HepG2 (cell line): Measurements from ENCODE around the gene KRTAP10-9. TPM values are rescaled to one million over a fixed set of nuclear protein-coding genes. Genes with fewer than 3 reads are reported as not detected.

ENCODE experiments used
- ATAC-seq: fragments of 200-7000 bp; cut with Tn5 transposase; 3 replicates; pipeline ENCODE4 v1.9.1; 2020; ENCODE audit warnings: mild to moderate bottlenecking, moderate library complexity
- BruUV-seq: library from RNA; stranded (reverse); fragments of 400-500 nt; replicated peaks from 2 replicates; lab custom pipeline; 2021; lab: Mats Ljungman, UMichigan
- CTCF ChIA-PET: fragments of 300-600 bp; formaldehyde crosslinking; extraction: SDS; loops from one replicate; lab custom pipeline; 2021; ENCODE audit warnings: low total read pairs, inconsistent platforms, low intra/inter-chr PET ratio; lab: Yijun Ruan, JAX
- POLR2A ChIA-PET: fragments of 350-600 bp; sonication (Branson Sonifier 250); formaldehyde crosslinking; loops from one replicate; lab custom pipeline; 2020; ENCODE audit warnings: antibody characterized with exemption, inconsistent platforms; lab: Yijun Ruan, JAX
- DNase-seq: peaks from one replicate; pipeline ENCODE4 v3.0.0-alpha.2; 2015; ENCODE audit warnings: low spot score
- FAIRE-seq: peaks from 3 replicates; lab custom pipeline; 2011; peaks lifted over from hg19 to GRCh38; lab: Jason Lieb, UNC
- H2AFZ ChIP-seq: one replicate; pipeline ENCODE4 v1.6.1; 2011; ENCODE audit warnings: low read length, inconsistent platforms
- H3K27ac ChIP-seq: fragments of 300-600 bp; 3 replicates; pipeline ENCODE4 v1.8.0; 2011; ENCODE audit warnings: mixed run types, mild to moderate bottlenecking, mixed read lengths, low read length, inconsistent platforms; ENCODE audit not compliant: insufficient read depth; ENCODE audit errors: extremely low read length
- H3K27me3 ChIP-seq, 2 experiments: fragments of 200-600 bp in 1 of 2; 2 replicates in 1 of 2; 3 replicates in 1 of 2; pipeline versions ENCODE4 v1.6.0 to v1.8.0; 2011; ENCODE audit warnings: low read length in 2 of 2, mild to moderate bottlenecking in 2 of 2, moderate library complexity in 2 of 2, inconsistent platforms in 1 of 2; ENCODE audit not compliant: insufficient read depth in 2 of 2, control insufficient read depth in 1 of 2
- H3K36me3 ChIP-seq, 2 experiments: fragments of 200-600 bp in 1 of 2; replicated peaks in 1 of 2; 2 replicates in 1 of 2; 3 replicates in 1 of 2; pipeline versions ENCODE4 v1.5.1 to v1.8.0; 2011; ENCODE audit warnings: low read length in 2 of 2, inconsistent platforms in 1 of 2; ENCODE audit not compliant: insufficient read depth in 2 of 2, control insufficient read depth in 1 of 2
- H3K4me1 ChIP-seq: 2 replicates; pipeline ENCODE4 v1.5.1; 2012; ENCODE audit warnings: low read length, inconsistent platforms; ENCODE audit not compliant: insufficient read depth
- H3K4me2 ChIP-seq: 2 replicates; pipeline ENCODE4 v1.6.0; 2011; ENCODE audit warnings: low read depth, low read length, inconsistent platforms
- H3K4me3 ChIP-seq, 3 experiments: fragments of 200-600 bp in 1 of 3; sonication (generic), shearing (Covaris generic) in 1 of 3; replicated peaks in 1 of 3; 2 replicates each; pipeline ENCODE4 v1.5.1; 2011 to 2016; ENCODE audit warnings: low read length in 3 of 3, inconsistent platforms in 2 of 3, low read depth in 2 of 3, mild to moderate bottlenecking in 2 of 3, control low read depth in 1 of 3, mixed read lengths in 1 of 3; ENCODE audit not compliant: insufficient read depth in 1 of 3
- H3K79me2 ChIP-seq: one replicate; pipeline ENCODE4 v1.6.1; 2011; ENCODE audit warnings: low read length, inconsistent platforms; ENCODE audit not compliant: insufficient read depth
- H3K9ac ChIP-seq: 2 replicates; pipeline ENCODE4 v1.6.0; 2011; ENCODE audit warnings: mild to moderate bottlenecking, low read depth, low read length, inconsistent platforms; ENCODE audit not compliant: insufficient read depth
- H3K9me3 ChIP-seq: 2 replicates; pipeline ENCODE4 v1.5.1; 2012; ENCODE audit warnings: mild to moderate bottlenecking, low read length
- H4K20me1 ChIP-seq: 2 replicates; pipeline ENCODE4 v1.6.0; 2011; ENCODE audit warnings: inconsistent platforms, mild to moderate bottlenecking, low read length, moderate library complexity; ENCODE audit not compliant: insufficient read depth
- ATAD3A ChIP-seq: sonication (generic); formaldehyde crosslinking; IDR thresholded peaks from 2 replicates; pipeline ENCODE4 v1.4.0; 2020; ENCODE audit warnings: missing genetic modification reagents
- GLI4 ChIP-seq: sonication (generic); formaldehyde crosslinking; IDR thresholded peaks from 2 replicates; pipeline ENCODE4 v1.5.1; 2020; ENCODE audit warnings: missing genetic modification reagents, mild to moderate bottlenecking, moderate library complexity, borderline replicate concordance
- NFYC ChIP-seq: IDR thresholded peaks from 2 replicates; pipeline ENCODE4 v1.6.1; 2016; ENCODE audit warnings: missing genetic modification reagents, missing compliant biosample characterization
- SIX4 ChIP-seq: sonication (generic); formaldehyde crosslinking; IDR thresholded peaks from 2 replicates; pipeline ENCODE4 v1.4.0; 2020; ENCODE audit warnings: missing genetic modification reagents
- ZKSCAN1 ChIP-seq: fragments of 150-350 bp; IDR thresholded peaks from 2 replicates; pipeline ENCODE4 v1.6.1; 2014; ENCODE audit warnings: low read length
- ZNF274 ChIP-seq: sonication (generic); formaldehyde crosslinking; IDR thresholded peaks from 2 replicates; pipeline ENCODE4 v1.5.1; 2020; ENCODE audit warnings: mild to moderate bottlenecking, missing genetic modification reagents
- ZNF432 ChIP-seq: sonication (generic); formaldehyde crosslinking; IDR thresholded peaks from 2 replicates; pipeline ENCODE4 v1.5.0; 2020; ENCODE audit warnings: missing genetic modification reagents, mild to moderate bottlenecking, borderline replicate concordance
- ZNF510 ChIP-seq: sonication (generic); formaldehyde crosslinking; IDR thresholded peaks from 2 replicates; pipeline ENCODE4 v1.4.0; 2020; ENCODE audit warnings: low read depth, mild to moderate bottlenecking, missing genetic modification reagents
- ZNF790 ChIP-seq: sonication (generic); formaldehyde crosslinking; IDR thresholded peaks from 2 replicates; pipeline ENCODE4 v1.8.0; 2022; ENCODE audit warnings: missing genetic modification reagents, mild to moderate bottlenecking, borderline replicate concordance
- ZNF841 ChIP-seq: sonication (generic); formaldehyde crosslinking; IDR thresholded peaks from 2 replicates; pipeline ENCODE4 v1.8.1; 2023; ENCODE audit warnings: missing genetic modification reagents, borderline replicate concordance
- WGBS: methylation state at CpG from one replicate; pipeline ENCODE4 v1.1.6; 2017; ENCODE audit warnings: low lambda C conversion rate; 5-methylcytosine and 5-hydroxymethylcytosine counted together
- in situ Hi-C: cut with HindIII; loops from 2 replicates; pipeline ENCODE4 v1.10.0; 2017; ENCODE audit warnings: low pct_unique_long_range_greater_than_20kb; ENCODE audit not compliant: extremely low pct_ligation_motif_present
- intact Hi-C: fragments of 100-400 bp; cut with micrococcal nuclease; formaldehyde crosslinking; loops from one replicate; pipeline ENCODE4 v1.10.0; 2022; ENCODE audit not compliant: unreplicated experiment
- polyA plus RNA-seq, 8 experiments: library from polyadenylated mRNA; depleted of rRNA in 3 of 8; stranded (reverse) in 7 of 8; unstranded in 1 of 8; fragments of >200 nt; fragmentation: Illumina TruSeq in 4 of 8; extraction: Trizol in 4 of 8; gene quantifications; 2 replicates each; pipeline versions ENCODE4 v1.2.1 to v1.2.3, GENCODE V29; 2011 to 2016; ENCODE audit warnings: low read depth in 4 of 8, missing spikeins in 1 of 8, mixed read lengths in 1 of 8; ENCODE audit not compliant: insufficient read depth in 1 of 8
- total RNA-seq, 5 experiments: library from RNA; depleted of rRNA; stranded (reverse); fragments of >200 nt; fragmentation: Illumina TruSeq; extraction: Trizol; gene quantifications; 2 replicates each; pipeline ENCODE4 v1.2.3, GENCODE V29; 2016; ENCODE audit warnings: low read depth in 1 of 5
- TF ChIP-seq, protein P1 (sequence below): sonication (generic); formaldehyde crosslinking; IDR thresholded peaks from 2 replicates; pipeline ENCODE4 v1.4.0; 2020; ENCODE audit warnings: missing genetic modification reagents; ENCODE audit errors: not compliant biosample characterization

KRTAP10-9 gene
- total and polyA plus RNA-seq, 2 of the 13 experiments (the other 11 are each of a cell fraction or from before 2014, with no cell fraction given), result not detected

DNA sequence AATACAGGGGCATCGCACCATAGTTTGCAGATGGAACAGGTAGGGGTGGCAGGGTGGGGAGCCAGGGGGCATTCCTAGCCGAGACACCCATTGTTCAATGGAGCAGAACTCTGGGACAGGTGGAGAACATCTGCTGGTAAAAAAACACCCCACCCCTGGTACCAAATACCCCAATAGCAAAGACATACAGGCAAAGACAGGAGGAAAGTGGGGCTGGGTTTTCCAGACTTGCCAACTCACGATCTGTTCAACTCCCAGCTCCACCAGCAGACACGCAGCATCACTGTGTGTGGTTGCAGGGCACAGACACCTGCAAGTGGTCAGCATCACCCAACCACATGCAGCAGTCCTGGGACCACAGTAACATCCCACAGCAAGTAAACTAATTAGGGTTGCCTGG, 15.3 kb upstream of the KRTAP10-9 start:
- Histone ChIP-seq H3K4me3 (no peak overlapping the region), H3K36me3 (no peaks in the 10 kb centered on the region), H3K79me2 (no peaks in the 10 kb centered on the region), H3K27me3 (peaks cover 1 to 22% of the 10 kb centered on the region in 2 experiments; a peak in 3 of 5 replicates), H4K20me1 (no peaks in the 10 kb centered on the region), H3K9ac (no peak overlapping the region), H3K27ac (no peak overlapping the region), H3K4me1 (no peaks in the 10 kb centered on the region), H2AFZ (no peak overlapping the region), H3K4me2 (no peak overlapping the region), H3K9me3 (peaks cover 24% of the 10 kb centered on the region; the same call in 1 of the 2 replicates)
- ChIA-PET CTCF (no interaction called here), POLR2A (no interaction called here)
- no peak for FAIRE-seq
- WGBS, result 16% methylated on average over 4 of the region's 4 CpGs
- ATAC-seq, result no peak
- BruUV-seq, result no TSS peak
- intact Hi-C loops, result no loop called here
- DNase-seq, result no peak
- TF ChIP-seq ATAD3A (no peak), NFYC (no peak), ZNF841 (no peak), ZNF510 (CRISPR knock-in tag) (no peak), ZNF790 (CRISPR knock-in tag) (no peak), ZNF432 (CRISPR knock-in tag) (no peak), SIX4 (CRISPR knock-in tag) (no peak), ZNF274 (CRISPR knock-in tag) (no peak), GLI4 (CRISPR knock-in tag) (no peak), ZKSCAN1 (no peak)
- TF ChIP-seq, protein P1, sequence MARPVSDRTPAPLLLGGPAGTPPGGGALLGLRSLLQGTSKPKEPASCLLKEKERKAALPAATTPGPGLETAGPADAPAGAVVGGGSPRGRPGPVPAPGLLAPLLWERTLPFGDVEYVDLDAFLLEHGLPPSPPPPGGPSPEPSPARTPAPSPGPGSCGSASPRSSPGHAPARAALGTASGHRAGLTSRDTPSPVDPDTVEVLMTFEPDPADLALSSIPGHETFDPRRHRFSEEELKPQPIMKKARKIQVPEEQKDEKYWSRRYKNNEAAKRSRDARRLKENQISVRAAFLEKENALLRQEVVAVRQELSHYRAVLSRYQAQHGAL, result no peak
- in situ Hi-C loops, result no loop called here
